HG03097 (cell line): ENCODE data around the gene TLR2.

Experiments
- ATAC-seq: cut with Tn5 transposase; IDR thresholded peaks from one replicate; pipeline ENCODE4 v1.9.1; 2021; ENCODE audit not compliant: unreplicated experiment, low FRiP score

The TLR2 gene

DNA sequence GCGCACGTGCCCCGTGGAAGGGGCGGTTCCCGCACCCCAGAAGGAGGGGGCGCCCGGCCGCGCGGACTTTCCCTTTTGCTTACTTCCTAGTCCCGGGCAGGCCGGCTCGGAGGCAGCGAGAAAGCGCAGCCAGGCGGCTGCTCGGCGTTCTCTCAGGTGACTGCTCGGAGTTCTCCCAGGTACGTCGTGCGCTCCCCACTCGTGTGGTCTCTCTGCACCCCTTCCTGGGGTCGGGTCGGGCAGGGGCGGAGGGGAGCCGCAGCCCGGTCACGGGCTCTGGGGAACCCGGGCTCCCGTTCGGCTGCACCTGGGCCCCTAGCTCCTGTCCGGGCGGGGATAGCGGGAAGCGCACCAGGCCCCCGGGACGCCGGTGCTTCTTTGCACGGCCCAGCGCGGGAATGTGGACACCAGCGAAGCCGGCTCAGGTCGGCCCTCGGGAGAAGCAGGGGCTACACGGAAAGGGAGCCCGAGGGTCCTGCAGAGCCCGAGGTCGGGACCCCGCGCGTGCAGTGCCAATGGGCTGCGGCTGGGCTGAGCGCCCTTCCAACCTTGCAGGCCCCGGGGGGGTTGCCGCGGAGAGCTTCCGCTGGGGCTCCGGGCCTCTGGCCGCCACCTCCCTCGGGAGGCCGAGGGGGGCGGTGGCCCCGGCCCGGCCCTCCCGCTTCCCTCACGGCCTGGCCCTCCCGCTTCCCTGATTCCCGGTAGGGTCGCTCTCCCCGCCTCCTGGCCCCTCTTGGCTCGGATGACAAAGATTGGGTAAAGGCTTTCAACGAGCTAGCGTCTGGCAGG, at the start of gene TLR2:
Gene TLR2, plus strand, starts transcription at position 99 of the 789 bp plus-strand sequence. CDS start 18,628 bp downstream, outside the sequence.
- ATAC-seq, result peak; percentile 82

GRCh38 chr4:153634738-153635353, 49.2 kb upstream of the TLR2 start:
- ATAC-seq, result no peak

DNA sequence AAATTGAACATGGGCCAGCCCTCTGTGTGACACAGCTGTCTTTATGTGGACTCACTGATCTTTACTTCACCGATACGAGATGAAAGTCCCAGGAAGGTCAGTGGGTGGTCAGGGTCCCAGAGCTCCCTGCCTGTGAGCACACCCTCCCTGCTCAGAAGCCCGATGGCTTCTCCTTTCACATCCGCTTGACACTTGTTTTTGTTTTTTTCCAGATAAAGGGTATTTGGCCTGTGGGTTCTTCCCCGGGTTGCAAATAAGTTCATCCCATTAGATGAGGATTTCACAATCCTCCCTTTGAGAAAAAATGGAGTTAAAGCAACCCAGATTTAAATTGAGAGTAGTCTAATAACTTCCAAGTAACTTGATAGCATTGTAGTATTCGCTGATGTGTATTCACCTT, 48.2 kb upstream of the TLR2 start:
- no peak for ATAC-seq

DNA sequence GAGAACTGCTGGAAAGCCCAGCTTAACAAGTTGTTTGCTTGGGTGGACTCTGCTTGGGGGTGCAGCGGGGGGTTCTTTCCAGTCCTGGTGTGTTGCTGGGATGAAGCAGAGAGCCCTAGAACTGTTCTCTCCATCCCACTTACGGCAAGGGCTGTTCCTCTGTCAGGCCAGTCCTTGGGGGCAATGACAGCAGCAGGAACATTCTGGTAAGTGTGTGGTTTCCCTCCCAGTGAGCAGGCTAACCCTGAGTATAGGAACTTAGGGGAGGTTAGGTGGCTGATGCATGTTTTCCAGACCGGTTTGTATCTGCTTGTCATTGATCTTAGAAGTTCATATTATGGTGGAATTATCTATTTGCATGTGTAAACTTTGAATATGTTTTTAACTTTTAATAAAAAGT, 46.9 kb upstream of the TLR2 start:
- no peak for ATAC-seq

GRCh38 chr4:153638011-153638410, 46.1 kb upstream of the TLR2 start:
- no peak for ATAC-seq

- no peak for ATAC-seq
Measured at GRCh38 chr4:153638999-153639398, 45.1 kb upstream of the TLR2 start.

DNA sequence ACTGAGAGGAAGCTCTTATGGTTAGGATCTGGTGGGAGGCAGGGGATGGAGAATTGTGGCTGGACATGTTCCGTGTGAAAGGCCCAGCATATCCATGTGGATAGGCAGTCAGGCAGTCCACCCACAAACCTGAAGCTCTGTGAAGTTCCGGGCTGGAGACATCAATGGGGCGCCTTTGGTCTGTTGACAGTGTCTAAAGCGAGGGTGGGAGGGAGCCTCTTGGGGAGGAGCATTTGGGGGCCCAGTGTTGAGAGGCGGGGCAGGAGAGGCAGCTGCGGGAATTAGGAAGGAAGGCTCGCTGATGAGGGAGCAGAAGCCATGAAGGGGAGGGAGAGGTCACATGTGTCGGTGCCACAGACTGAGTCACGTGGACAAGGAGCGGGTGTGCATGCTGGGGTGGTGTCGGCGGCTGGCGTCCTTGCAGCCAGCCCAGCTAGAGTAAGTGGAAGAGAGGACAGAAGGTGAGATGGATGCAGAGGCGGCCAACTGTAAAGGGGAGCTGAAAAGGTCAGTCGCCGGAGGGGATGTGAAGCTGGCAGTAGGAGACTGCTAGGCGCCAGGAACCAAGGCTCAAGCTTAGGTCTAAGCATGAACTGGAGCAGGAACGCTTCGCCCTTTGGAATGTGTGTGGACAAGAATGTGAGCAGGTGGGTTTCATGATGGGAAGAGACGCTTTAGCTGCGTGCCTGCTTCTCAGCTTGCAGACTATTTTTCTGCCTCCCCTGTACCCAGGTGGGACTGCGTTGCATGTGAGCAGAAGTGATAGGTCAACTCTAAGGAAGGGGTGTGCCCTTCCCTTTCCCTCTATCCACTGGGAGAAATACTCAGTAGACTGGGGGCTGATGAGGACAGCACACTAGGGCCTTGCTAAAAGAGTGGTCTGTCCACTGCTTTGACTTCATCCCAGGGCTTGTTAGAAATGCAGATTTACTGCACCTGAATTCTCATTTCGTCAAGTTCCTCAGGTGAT, 44.0 kb upstream of the TLR2 start:
- no peak for ATAC-seq

- ATAC-seq, result no peak
Measured at GRCh38 chr4:153641532-153641931, 42.5 kb upstream of the TLR2 start.

DNA sequence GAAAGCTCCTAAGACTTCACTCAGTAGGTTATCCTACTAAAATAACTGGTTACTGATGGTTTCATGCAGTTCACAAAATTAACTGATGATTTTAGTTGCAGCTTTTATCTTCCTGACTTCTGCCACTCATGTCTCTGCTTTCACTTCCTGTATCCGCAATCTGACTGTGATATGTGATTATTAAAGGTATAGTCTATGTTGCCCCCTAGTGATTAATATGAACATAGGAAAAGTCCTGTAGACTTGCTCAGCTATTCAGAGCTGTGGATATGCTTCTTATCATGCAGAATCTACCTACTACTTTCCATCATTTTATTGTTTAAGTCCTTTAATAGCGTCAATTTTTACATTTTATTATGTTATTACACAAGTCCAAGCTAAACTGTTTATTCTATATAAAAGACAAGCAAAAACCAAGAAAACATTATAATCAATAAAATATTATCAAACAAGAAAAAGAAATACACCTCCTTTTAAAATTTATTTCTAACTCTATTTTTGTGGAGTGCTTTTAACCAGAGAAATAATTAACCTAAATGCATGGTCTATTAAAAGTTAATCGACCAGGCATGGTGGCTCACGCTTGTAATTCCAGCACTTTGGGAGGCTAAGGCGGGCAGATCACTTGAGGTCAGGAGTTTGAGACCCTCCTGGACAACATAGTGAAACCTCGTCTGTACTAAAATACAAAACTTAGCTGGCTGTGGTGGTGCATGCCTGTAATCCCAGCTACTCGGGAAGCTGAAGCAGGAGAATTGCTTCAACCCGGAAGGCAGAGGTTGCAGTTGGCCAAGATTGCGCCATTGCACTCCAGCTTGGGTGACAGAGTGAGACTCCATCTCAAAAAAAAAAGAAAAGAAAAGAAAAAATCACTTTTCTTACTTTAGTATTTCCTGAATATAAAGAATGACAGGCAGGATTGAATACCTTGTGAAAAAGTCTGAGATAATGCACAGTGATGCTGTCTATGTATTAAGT, 40.4 kb upstream of the TLR2 start:
- ATAC-seq, result peak; percentile 81

DNA sequence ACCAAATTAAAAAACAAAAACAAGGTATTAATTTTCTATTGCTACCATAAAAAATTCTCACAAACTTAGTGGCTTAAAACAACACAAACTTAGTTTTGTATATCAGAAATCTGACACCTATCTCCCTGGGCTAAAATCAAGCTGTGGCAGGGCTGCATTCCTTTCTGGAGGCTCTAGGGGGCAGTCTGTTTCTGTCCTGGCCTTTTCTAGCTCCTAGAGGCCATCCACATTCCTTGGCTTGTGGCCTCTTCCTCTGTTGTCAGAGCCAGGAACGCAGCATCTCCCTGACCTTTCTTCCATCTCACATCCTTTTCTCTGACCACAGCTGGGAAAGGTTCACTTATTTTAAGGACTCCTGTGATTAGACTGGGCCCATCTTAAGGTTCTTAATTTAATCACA, 38.9 kb upstream of the TLR2 start:
- no peak for ATAC-seq

GRCh38 chr4:153646261-153646660, 37.8 kb upstream of the TLR2 start:
- no peak for ATAC-seq

- ATAC-seq, result no peak
Measured at GRCh38 chr4:153646978-153647377, 37.1 kb upstream of the TLR2 start.

DNA sequence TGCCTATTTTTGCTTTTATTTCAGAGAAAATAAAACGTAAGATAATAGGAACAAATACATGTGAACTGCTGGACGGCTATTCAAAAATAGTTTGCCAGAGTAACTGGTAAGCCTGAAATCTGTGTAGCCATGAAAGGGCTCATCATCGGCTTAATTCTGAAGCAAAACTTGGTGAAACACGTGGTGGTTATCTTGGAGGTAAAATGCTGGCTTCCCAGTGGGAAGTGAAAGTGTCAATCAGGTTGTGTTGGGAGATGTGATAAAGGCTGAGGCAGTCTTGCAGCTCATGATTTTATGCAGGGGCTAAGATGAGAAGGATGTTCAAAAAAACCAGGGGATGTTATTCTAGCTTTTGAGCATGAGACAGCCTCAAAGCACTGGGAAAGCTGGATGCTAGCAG, 36.1 kb upstream of the TLR2 start:
- ATAC-seq, result no peak

DNA sequence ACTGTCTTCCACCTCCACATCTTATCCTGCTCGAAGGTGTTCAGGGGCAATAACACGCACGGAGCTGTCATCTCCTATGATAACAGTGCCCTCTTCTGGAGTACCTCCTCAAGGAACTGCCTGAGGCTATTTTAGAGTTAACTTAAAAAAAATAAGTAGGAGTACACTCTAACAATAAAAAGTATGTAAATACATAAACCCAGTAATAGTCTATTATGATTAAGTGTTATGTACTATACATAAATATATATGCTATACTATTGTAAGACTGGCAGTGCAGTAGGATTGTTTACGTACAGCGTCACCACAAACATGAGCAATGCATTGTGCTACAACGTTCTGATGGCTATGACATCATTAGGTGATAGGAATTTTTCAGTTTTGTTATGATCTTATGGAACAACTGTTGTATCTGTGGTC, 34.5 kb upstream of the TLR2 start:
- no peak for ATAC-seq

DNA sequence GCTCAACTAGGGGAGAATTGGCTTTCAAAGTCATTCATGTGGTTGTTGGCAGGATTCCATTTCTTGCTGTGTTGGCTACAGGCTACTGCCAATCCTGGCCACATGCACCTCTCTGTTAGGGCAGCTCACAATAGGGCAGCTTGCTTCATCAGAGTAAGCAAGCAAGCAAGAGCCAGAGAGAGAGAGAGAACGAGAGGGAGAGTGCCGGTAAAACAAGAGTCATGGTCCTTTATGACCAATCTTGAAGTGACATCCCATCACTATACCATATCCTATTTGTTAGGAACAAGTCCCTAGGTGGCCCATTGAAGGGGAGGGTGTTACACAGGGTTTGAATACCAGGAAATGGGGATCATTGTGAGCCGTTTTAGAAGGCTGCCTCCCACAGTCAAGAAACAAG, 33.0 kb upstream of the TLR2 start:
- no peak for ATAC-seq

DNA sequence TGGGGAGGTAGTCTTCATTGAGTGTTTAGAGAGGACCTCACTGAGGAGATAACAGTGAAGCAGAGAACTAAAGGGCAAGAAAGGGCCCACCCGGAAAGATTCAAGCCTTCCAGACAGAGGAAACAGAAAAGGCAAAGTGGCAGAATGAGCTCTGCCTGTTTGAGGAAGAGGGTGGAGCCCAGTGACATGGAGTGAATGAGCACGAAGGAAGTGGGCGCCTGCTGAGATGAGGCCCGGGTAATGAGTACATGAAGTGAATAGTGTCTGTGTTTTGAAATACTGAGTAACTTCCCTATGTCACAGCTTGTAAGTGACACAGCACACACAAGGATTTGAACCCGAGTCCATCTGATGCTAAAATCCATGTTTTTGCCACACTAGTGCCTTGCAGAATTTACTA, 32.5 kb upstream of the TLR2 start:
- ATAC-seq, result no peak

GRCh38 chr4:153652051-153652784, 31.9 kb upstream of the TLR2 start:
- no peak for ATAC-seq

- no peak for ATAC-seq
Measured at GRCh38 chr4:153655002-153655541, 29.0 kb upstream of the TLR2 start.

DNA sequence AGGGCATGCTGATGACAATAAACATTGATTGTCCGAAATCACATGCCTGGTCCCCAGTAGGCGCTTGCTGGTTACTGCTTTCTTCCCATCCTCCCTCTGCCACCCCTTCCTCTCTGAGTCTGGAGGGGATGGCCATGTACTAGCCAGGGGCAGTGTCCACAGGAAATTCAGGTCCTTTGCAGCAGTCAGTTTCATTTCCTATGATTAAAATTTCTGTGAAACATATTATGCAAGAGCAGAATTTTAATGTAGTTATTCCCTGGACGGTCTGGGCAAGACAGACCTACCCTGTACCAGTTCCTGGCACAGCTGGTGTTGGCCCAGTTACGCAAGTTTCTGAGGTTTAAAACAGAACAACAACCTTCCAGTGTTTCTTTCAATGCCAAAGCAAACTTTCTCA, 28.2 kb upstream of the TLR2 start:
- ATAC-seq, result no peak
